GM10266 (cell line): ENCODE data around the gene ACP7.
"Not testable (repeated sequence)": the region's sequence is repeated elsewhere in the genome, so short reads cannot be mapped to it uniquely, and the experiment has no call there.

ENCODE experiments used
- DNase-seq: peaks from one replicate; pipeline ENCODE4 v3.0.0; 2012; ENCODE audit errors: extremely low spot score
- TF ChIP-seq, protein P1 (sequence below): IDR thresholded peaks from 2 replicates; pipeline ENCODE4 v1.5.1; 2012; ENCODE audit warnings: mild to moderate bottlenecking, low read depth; ENCODE audit not compliant: control insufficient read depth, insufficient read depth; ENCODE audit errors: missing control alignments

Gene ACP7

DNA sequence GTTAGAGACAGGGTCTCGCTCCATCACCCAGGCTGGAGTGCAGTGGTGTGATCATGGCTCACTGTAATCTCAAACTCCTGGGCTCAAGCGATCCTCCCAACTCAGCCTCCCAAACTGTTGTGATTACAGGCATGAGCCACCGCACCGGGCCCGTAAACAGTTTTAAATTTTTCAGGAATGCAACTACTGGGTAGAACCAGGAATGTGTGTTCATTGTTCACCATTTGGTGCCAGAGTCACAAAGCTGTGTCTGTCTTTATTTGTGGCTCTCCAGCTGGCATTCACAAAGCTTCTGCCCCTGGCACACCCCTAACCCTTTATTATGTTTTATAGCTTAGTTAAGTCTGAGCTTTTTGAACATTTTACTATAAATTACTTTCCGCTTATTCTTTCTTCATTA is 19.8 kb upstream of the ACP7 start:
- DNase-seq, result no peak
- TF ChIP-seq, protein P1, sequence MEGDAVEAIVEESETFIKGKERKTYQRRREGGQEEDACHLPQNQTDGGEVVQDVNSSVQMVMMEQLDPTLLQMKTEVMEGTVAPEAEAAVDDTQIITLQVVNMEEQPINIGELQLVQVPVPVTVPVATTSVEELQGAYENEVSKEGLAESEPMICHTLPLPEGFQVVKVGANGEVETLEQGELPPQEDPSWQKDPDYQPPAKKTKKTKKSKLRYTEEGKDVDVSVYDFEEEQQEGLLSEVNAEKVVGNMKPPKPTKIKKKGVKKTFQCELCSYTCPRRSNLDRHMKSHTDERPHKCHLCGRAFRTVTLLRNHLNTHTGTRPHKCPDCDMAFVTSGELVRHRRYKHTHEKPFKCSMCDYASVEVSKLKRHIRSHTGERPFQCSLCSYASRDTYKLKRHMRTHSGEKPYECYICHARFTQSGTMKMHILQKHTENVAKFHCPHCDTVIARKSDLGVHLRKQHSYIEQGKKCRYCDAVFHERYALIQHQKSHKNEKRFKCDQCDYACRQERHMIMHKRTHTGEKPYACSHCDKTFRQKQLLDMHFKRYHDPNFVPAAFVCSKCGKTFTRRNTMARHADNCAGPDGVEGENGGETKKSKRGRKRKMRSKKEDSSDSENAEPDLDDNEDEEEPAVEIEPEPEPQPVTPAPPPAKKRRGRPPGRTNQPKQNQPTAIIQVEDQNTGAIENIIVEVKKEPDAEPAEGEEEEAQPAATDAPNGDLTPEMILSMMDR, result no peak

GRCh38 chr19:39065928-39066327 is 18.2 kb upstream of the ACP7 start:
- TF ChIP-seq, protein P1, result no peak
- DNase-seq, result no peak

- TF ChIP-seq, protein P1, result no peak
- no peak for DNase-seq
Observed at GRCh38 chr19:39067104-39067503, 17.1 kb upstream of the ACP7 start.

DNA sequence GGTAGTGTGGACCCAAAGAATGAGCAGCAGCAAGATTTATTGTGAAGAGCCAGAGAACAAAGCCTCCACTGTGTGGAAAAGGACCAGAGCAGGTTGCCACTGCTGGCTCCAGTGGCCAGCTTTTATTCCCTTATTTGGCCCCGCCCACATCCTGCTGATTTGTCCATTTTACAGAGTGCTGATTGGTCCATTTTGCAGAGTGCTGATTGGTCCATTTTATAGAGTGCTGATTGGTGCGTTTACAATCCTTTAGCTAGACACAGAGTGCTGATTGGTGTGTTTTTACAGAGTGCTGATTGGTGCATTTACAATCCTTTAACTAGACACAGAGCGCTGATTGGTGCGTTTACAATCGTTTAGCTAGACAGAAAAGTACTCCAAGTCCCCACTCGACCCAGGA is 15.9 kb upstream of the ACP7 start:
- DNase-seq, result not testable (repeated sequence)

DNA sequence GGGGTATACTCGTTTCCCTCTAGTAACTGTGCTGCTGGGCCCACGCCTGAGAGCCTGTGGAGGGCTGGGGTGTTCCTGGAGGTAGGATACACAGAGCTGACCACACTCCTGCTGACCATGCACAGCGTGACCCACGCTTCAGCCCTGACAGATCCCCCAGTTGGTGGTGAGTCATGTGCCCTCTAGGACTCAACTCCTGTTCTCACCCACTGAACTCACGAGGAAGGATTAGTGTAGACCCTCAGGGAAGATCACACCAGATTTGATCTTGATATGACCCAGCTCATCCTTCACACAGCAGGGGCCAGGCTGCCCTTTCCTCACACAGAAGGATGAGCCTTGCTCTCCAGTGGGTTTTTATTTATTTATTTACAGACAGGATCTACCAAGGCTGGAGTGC is 13.3 kb upstream of the ACP7 start:
- TF ChIP-seq, protein P1, result no peak
- no peak for DNase-seq

DNA sequence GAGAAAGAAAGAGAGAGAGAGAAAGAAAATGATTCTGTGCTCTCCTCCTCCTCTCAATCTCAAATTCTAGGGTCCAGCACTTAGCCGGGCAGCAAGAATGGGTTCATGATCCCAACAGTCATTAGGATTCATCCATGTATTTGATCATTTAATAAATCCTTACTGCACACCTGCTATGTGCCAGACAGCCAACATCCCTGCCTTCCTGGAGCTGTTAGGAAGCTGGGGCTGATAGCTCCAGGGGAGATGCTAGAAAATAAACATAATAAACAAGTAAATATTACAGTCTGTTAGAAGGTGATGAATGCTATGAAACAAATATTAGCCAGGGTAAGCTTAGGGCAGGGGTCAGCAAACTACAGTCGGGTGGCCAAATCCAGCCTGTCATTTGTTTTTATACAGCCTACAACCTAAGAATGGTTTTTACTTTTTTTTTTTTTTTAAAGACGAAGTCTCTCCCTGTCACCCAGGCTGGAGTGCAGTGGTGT is 9.9 kb upstream of the ACP7 start:
- DNase-seq, result no peak
- TF ChIP-seq, protein P1, result no peak

DNA sequence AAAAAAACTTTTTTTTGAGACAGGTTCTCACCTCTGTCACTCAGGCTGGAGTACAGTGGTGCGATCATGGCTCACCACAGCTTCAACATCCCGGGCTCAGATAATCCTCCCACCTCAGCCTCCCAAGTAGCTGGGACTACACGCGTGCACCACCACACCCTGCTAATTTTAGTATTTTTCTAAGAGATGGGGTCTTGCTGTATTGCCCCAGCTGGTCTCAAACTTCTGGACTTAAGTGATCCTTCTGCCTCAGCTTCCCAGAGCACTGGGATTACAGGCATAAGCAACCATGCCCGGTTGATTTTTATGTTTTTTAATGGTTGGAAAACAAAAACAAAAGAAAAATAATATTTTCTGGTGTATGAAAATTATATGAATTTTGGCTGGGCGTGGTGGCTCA is 9.2 kb upstream of the ACP7 start:
- DNase-seq, result no peak
- TF ChIP-seq, protein P1, result no peak

GRCh38 chr19:39077323-39077722 is 6.8 kb upstream of the ACP7 start:
- TF ChIP-seq, protein P1, result no peak
- no peak for DNase-seq
